ENCODE measurements around the gene MOB2.

The MOB2 gene

GRCh38 chr11:1484695-1485503 lies 1.7 kb downstream of the MOB2 start:
- DNase-seq, result no peak

GRCh38 chr11:1484061-1484671 lies 2.4 kb downstream of the MOB2 start:
- DNase-seq, result no peak

- DNase-seq, result no peak
Measured at GRCh38 chr11:1483445-1483961, 3.1 kb downstream of the MOB2 start.

GRCh38 chr11:1482581-1483444 lies 3.8 kb downstream of the MOB2 start:
- no peak for DNase-seq

- no peak for DNase-seq
Measured at GRCh38 chr11:1481861-1482441, 4.6 kb downstream of the MOB2 start.

GRCh38 chr11:1481483-1481825 lies 5.1 kb downstream of the MOB2 start:
- no peak for DNase-seq

GRCh38 chr11:1480555-1481482 lies 5.8 kb downstream of the MOB2 start:
- DNase-seq, result no peak

- DNase-seq, result no peak
Measured at GRCh38 chr11:1480191-1480554, 6.4 kb downstream of the MOB2 start.

GRCh38 chr11:1479678-1480118 lies 6.9 kb downstream of the MOB2 start:
- DNase-seq, result no peak

GRCh38 chr11:1479006-1479677 lies 7.4 kb downstream of the MOB2 start:
- DNase-seq, result no peak

- DNase-seq, result no peak
Measured at GRCh38 chr11:1478544-1478943, 8.0 kb downstream of the MOB2 start.

- DNase-seq, result no peak
Measured at GRCh38 chr11:1478011-1478410, 8.6 kb downstream of the MOB2 start.

GRCh38 chr11:1476940-1477736 lies 9.4 kb downstream of the MOB2 start:
- no peak for DNase-seq

- DNase-seq, result no peak
Measured at GRCh38 chr11:1475841-1476240, 10.7 kb downstream of the MOB2 start.

GRCh38 chr11:1473786-1474185 lies 12.8 kb downstream of the MOB2 start:
- no peak for DNase-seq

GRCh38 chr11:1473011-1473628 lies 13.5 kb downstream of the MOB2 start:
- DNase-seq, result no peak

GRCh38 chr11:1472180-1473005 lies 14.2 kb downstream of the MOB2 start:
- no peak for DNase-seq

GRCh38 chr11:1471736-1472135 lies 14.8 kb downstream of the MOB2 start:
- DNase-seq, result no peak

Measured in stimulated activated CD4-positive, alpha-beta T cell treated with anti-CD3 and anti-CD28 coated beads, Interleukin-1b, Interleukin-23, amount 100 ng/mL, for 48 hours (primary cell).